ENCODE results near the gene PLEKHG4B.

DNA sequence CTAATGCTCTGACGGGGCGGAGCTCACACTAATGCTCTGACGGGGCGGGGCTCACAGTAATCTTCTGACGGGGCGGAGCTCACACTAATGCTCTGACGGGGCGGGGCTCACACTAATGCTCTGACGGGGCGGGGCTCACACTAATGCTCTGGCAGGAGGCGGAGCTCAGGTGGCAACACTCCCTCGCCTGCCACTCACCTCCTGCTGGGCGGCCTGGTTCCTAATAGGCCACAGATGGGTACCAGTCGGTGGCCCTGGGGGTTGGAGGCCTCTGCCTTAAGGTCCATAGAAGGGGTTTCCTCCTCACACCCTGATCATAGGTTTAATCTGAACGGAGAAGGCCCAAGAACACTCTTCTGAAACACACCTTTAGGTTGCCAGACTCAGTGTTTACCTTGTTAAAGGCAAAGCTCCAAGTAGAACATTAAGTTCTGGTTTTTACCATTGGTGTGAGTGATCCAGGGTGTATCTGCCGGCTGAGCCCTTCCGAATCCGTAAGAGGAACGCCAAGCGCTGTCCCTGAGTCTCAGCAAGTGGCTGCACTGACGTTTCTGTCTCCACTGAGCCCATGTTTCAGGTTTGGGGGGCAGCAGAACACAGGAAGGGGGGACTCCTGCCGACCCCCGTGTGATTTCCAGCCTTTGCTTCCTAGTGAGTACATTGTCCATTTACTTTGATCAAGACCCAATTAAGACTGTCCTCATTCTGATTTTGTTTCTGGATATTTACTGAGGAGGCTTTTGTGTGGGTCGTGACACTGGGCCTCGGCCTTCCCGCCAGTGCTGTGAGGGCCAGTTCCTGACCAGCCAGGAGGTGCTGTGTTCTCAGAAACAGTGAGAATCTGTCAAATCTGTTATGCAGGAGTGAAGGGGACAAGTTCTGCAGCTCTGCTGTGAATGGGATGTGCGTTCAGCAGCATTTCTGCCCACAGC, 74.7 kb downstream of the PLEKHG4B start:
- TF ChIP-seq EZH2 (IDR thresholded peaks at IDR 0.05; ENCODE audit: borderline replicate concordance, insufficient read depth, low read length, poor library complexity, severe bottlenecking) (no peak), EP300 (conservative IDR thresholded peaks at IDR 0.05; ENCODE audit: poor library complexity, severe bottlenecking) (no peak), RAD21 (conservative IDR thresholded peaks at IDR 0.05) (no peak), POLR2AphosphoS5 (IDR thresholded peaks at IDR 0.05) (no peak)
- TF ChIP-seq, protein P1, sequence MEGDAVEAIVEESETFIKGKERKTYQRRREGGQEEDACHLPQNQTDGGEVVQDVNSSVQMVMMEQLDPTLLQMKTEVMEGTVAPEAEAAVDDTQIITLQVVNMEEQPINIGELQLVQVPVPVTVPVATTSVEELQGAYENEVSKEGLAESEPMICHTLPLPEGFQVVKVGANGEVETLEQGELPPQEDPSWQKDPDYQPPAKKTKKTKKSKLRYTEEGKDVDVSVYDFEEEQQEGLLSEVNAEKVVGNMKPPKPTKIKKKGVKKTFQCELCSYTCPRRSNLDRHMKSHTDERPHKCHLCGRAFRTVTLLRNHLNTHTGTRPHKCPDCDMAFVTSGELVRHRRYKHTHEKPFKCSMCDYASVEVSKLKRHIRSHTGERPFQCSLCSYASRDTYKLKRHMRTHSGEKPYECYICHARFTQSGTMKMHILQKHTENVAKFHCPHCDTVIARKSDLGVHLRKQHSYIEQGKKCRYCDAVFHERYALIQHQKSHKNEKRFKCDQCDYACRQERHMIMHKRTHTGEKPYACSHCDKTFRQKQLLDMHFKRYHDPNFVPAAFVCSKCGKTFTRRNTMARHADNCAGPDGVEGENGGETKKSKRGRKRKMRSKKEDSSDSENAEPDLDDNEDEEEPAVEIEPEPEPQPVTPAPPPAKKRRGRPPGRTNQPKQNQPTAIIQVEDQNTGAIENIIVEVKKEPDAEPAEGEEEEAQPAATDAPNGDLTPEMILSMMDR (IDR thresholded peaks at IDR 0.05; ENCODE audit: poor library complexity, severe bottlenecking): no peak
- TF ChIP-seq, protein P2, sequence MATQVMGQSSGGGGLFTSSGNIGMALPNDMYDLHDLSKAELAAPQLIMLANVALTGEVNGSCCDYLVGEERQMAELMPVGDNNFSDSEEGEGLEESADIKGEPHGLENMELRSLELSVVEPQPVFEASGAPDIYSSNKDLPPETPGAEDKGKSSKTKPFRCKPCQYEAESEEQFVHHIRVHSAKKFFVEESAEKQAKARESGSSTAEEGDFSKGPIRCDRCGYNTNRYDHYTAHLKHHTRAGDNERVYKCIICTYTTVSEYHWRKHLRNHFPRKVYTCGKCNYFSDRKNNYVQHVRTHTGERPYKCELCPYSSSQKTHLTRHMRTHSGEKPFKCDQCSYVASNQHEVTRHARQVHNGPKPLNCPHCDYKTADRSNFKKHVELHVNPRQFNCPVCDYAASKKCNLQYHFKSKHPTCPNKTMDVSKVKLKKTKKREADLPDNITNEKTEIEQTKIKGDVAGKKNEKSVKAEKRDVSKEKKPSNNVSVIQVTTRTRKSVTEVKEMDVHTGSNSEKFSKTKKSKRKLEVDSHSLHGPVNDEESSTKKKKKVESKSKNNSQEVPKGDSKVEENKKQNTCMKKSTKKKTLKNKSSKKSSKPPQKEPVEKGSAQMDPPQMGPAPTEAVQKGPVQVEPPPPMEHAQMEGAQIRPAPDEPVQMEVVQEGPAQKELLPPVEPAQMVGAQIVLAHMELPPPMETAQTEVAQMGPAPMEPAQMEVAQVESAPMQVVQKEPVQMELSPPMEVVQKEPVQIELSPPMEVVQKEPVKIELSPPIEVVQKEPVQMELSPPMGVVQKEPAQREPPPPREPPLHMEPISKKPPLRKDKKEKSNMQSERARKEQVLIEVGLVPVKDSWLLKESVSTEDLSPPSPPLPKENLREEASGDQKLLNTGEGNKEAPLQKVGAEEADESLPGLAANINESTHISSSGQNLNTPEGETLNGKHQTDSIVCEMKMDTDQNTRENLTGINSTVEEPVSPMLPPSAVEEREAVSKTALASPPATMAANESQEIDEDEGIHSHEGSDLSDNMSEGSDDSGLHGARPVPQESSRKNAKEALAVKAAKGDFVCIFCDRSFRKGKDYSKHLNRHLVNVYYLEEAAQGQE (IDR thresholded peaks at IDR 0.05; ENCODE audit: borderline replicate concordance): no peak
